Fibroblast of skin of right biceps (primary cell): ENCODE data around the gene EIF1B.

Source experiments
- DNase-seq: peaks from one replicate; pipeline ENCODE4 v3.0.0-alpha.2; 2013

EIF1B gene

DNA sequence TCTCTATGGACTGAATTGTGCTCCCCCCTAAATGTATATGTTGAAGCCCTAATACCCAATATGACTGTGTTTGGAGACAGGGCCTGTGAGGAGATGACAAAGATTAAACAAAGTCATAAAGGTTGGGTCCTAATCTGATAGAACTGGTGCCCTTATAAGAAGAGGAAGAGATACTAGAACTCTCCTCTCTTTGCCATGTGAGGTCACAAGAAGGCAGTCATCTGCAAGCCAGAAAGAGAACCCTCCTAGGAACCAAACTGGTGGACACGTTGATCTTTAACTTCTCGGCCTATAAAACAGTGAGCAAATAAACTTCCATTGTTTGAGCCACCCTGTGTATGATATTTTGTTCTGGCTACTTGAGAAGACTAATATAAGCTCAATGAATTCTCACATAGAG lies 45.9 kb downstream of the EIF1B start:
- no peak for DNase-seq

- DNase-seq: no peak
Observed at GRCh38 chr3:40358454-40358853, 48.9 kb downstream of the EIF1B start.
